Epithelial cell of proximal tubule (primary cell): ENCODE measurements around the gene LRRC36. TPM values are rescaled to one million over a fixed set of nuclear protein-coding genes. Genes with fewer than 3 reads are reported as not detected.

Source experiments
- DNase-seq: peaks from one replicate; pipeline ENCODE4 v3.0.0-alpha.2; 2011; ENCODE audit warnings: low read depth
- H3K4me3 ChIP-seq: 2 replicates; pipeline ENCODE4 v1.5.1; 2011; ENCODE audit warnings: low read depth, mild to moderate bottlenecking, low read length
- total RNA-seq: library from RNA; depleted of rRNA; stranded (reverse); fragments of >200 nt; gene quantifications from 2 replicates; pipeline ENCODE4 v1.2.3, GENCODE V29; 2015
- TF ChIP-seq, protein P1 (sequence below): conservative IDR thresholded peaks from 2 replicates; pipeline ENCODE4 v1.5.1; 2012; ENCODE audit warnings: low read depth, mild to moderate bottlenecking, low read length

Gene LRRC36
- total RNA-seq, 1 donor from 2014 or later = 0.52 TPM

- TF ChIP-seq, protein P1, sequence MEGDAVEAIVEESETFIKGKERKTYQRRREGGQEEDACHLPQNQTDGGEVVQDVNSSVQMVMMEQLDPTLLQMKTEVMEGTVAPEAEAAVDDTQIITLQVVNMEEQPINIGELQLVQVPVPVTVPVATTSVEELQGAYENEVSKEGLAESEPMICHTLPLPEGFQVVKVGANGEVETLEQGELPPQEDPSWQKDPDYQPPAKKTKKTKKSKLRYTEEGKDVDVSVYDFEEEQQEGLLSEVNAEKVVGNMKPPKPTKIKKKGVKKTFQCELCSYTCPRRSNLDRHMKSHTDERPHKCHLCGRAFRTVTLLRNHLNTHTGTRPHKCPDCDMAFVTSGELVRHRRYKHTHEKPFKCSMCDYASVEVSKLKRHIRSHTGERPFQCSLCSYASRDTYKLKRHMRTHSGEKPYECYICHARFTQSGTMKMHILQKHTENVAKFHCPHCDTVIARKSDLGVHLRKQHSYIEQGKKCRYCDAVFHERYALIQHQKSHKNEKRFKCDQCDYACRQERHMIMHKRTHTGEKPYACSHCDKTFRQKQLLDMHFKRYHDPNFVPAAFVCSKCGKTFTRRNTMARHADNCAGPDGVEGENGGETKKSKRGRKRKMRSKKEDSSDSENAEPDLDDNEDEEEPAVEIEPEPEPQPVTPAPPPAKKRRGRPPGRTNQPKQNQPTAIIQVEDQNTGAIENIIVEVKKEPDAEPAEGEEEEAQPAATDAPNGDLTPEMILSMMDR = peak; percentile 60
- no peak overlapping the region for H3K4me3 ChIP-seq
- no peak for DNase-seq
Measured at GRCh38 chr16:67284699-67285646, 41.6 kb upstream of the LRRC36 start.

DNA sequence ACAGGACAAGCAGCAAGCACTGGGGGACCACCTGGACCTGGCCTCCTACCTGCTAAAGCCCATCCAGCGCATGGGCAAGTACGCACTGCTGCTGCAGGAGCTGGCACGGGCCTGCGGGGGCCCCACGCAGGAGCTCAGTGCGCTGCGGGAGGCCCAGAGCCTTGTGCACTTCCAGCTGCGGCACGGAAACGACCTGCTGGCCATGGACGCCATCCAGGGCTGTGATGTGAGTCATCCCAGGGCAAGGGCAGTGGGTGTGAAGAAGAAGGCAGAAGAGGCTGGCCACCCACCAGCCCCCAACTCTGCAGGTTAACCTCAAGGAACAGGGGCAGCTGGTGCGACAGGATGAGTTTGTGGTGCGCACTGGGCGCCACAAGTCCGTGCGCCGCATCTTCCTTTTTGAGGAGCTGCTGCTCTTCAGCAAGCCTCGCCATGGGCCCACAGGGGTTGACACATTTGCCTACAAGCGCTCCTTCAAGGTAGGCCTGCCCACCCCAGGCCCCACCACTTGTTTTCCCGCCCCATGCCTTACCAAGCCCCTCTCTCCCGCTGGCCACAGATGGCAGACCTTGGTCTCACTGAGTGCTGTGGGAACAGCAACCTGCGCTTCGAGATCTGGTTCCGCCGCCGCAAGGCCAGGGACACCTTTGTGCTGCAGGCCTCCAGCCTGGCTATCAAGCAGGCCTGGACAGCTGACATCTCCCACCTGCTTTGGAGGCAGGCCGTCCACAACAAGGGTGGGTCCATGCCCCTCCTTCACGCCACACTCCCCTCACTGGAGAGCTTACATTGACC is 40.0 kb upstream of the LRRC36 start:
- DNase-seq = no peak
- no peak overlapping the region for H3K4me3 ChIP-seq
- TF ChIP-seq, protein P1 = no peak

DNA sequence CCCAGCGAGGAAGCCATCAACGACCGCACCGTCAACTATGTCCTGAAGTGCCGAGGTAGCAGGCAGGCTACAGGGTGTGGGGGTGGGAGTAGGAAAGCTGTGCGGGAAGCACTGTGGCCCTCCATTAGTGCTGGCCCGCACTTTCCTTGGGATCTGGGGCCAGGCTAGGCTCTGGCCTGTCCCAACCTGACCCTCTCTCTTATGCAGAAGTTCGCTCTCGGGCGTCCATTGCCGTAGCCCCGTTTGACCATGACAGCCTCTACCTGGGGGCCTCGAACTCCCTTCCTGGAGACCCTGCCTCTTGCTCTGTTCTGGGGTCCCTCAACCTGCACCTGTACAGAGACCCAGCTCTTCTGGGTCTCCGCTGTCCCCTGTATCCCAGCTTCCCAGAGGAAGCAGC is 38.7 kb upstream of the LRRC36 start:
- TF ChIP-seq, protein P1 = no peak
- no peak for DNase-seq
- no peak overlapping the region for H3K4me3 ChIP-seq

- no peak for DNase-seq
- H3K4me3 ChIP-seq = no peak overlapping the region
- TF ChIP-seq, protein P1 = no peak
Measured at GRCh38 chr16:67291461-67291860, 35.2 kb upstream of the LRRC36 start.

DNA sequence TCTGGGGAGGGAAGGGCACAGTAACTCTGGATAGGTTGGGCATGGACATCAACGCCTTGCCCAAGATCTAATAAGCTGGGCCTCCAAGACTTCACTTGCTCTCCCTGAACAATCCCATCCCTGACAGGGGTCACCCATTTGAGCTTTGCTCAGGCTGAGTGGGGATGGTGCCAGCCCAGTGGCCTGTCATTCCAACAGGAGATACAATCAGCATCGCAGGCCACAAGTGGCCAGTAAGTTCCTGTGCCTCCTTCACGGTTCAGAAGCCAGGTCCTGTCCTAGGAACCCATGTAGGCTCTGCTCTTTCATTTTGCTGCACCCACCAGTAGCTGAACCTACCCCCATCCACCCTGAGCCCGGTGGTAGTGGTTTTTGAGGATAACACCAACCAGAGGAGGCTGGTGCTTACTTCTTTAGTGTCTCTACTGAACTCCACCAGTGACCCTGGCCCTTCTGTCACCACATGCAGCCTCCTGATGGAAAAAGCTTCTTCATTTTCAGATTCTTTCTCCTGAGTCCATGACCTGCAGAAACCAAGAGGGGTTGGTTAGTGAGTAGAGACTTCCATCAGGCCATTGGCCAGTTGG is 32.4 kb upstream of the LRRC36 start:
- TF ChIP-seq, protein P1 = no peak
- no peak for DNase-seq
- H3K4me3 ChIP-seq = no peak overlapping the region

DNA sequence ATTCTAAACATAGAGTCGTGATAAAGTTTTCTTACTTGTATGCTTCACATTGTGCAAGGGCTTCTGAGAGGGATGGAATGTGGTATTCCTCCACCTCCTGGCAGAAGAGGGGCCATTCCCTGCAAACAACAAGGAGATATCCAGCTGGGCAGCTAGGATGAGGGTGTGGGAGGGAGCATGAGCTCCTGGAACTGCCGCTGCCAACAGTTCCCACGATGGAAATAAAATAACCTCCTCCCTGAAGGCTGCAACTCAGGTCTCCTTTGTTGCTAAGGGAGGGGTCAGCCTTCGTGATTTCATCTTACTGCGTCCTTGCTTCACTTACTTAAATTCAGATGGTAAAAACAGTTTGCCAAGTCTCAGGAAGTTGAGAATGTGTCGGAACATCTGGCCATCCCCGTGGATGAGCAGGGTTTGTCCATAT is 31.7 kb upstream of the LRRC36 start:
- TF ChIP-seq, protein P1 = no peak
- DNase-seq = no peak
- no peak overlapping the region for H3K4me3 ChIP-seq
